DOHH2 (cell line): ENCODE results near the gene EDEM1.

Source experiments
- H3F3A ChIP-seq: fragments of 200-600 bp; sonication (generic), shearing (Covaris generic); 2 replicates; pipeline ENCODE4 v1.6.0; 2016; ENCODE audit warnings: antibody characterized with exemption, mild to moderate bottlenecking; ENCODE audit not compliant: control insufficient read depth, insufficient read depth
- H3K27ac ChIP-seq: fragments of 200-600 bp; sonication (generic); 2 replicates; pipeline ENCODE4 v1.5.1; 2014; ENCODE audit warnings: low read depth, mild to moderate bottlenecking, low read length, moderate library complexity
- H3K27me3 ChIP-seq: fragments of 200-600 bp; sonication (generic); 2 replicates; pipeline ENCODE4 v1.6.1; 2014; ENCODE audit warnings: mild to moderate bottlenecking, low read length, mixed read lengths; ENCODE audit not compliant: control insufficient read depth
- H3K36me3 ChIP-seq: fragments of 200-600 bp; sonication (generic); 2 replicates; pipeline ENCODE4 v1.6.1; 2014; ENCODE audit warnings: mild to moderate bottlenecking, low read length, moderate library complexity, mixed read lengths; ENCODE audit not compliant: control insufficient read depth
- H3K4me1 ChIP-seq: fragments of 200-600 bp; sonication (generic); 2 replicates; pipeline ENCODE4 v1.6.1; 2014; ENCODE audit warnings: mild to moderate bottlenecking, low read length, mixed read lengths; ENCODE audit not compliant: control insufficient read depth
- H3K4me2 ChIP-seq: fragments of 200-600 bp; sonication (generic); 2 replicates; pipeline ENCODE4 v1.6.0; 2014; ENCODE audit warnings: mild to moderate bottlenecking, low read length, moderate library complexity
- H3K4me3 ChIP-seq: fragments of 200-600 bp; sonication (generic); 2 replicates; pipeline ENCODE4 v1.5.1; 2014; ENCODE audit warnings: mild to moderate bottlenecking, low read length, mixed read lengths
- H3K79me2 ChIP-seq: fragments of 200-600 bp; sonication (generic); 2 replicates; pipeline ENCODE4 v1.6.1; 2014; ENCODE audit warnings: mild to moderate bottlenecking, low read length, mixed read lengths; ENCODE audit not compliant: control insufficient read depth
- H3K9me2 ChIP-seq: fragments of 200-600 bp; sonication (generic); replicated peaks from 2 replicates; pipeline ENCODE4 v1.6.1; 2014; ENCODE audit warnings: mild to moderate bottlenecking, low read length, mixed read lengths; ENCODE audit not compliant: control insufficient read depth
- H3K9me3 ChIP-seq: fragments of 200-600 bp; sonication (generic); 2 replicates; pipeline ENCODE4 v1.6.1; 2014; ENCODE audit warnings: antibody characterized with exemption, low read length, mixed read lengths; ENCODE audit not compliant: control insufficient read depth, insufficient read depth
- H4K20me1 ChIP-seq: fragments of 200-600 bp; sonication (generic); 2 replicates; pipeline ENCODE4 v1.6.0; 2014; ENCODE audit warnings: low read depth, mild to moderate bottlenecking, antibody characterized with exemption, low read length, moderate library complexity; ENCODE audit not compliant: control insufficient read depth, insufficient read depth
- CTCF ChIP-seq: fragments of 200-600 bp; sonication (generic); IDR thresholded peaks from one replicate; pipeline ENCODE4 v1.5.1; 2014; ENCODE audit warnings: antibody characterized with exemption, mild to moderate bottlenecking, low read depth, low read length; ENCODE audit not compliant: poor library complexity, severe bottlenecking
- EZH2phosphoT487 ChIP-seq: fragments of 200-600 bp; sonication (generic); IDR thresholded peaks from 2 replicates; pipeline ENCODE4 v1.6.1; 2017; ENCODE audit warnings: borderline replicate concordance, mild to moderate bottlenecking, antibody characterized with exemption, low read length, moderate library complexity, mixed read lengths

EDEM1 gene

GRCh38 chr3:5192571-5193365 is 5.3 kb downstream of the EDEM1 start:
- Histone ChIP-seq H3K27me3 (no peaks in the 10 kb centered on the region), H3K4me1 (peaks cover 67% of the 10 kb centered on the region), H4K20me1 (peaks cover 20% of the 10 kb centered on the region), H3K36me3 (peaks cover 92% of the 10 kb centered on the region), H3K79me2 (peaks cover 100% of the 10 kb centered on the region), H3K9me3 (no peaks in the 10 kb centered on the region), H3K4me3 (peak overlapping the region; percentile 99), H3F3A (peaks cover 46% of the 10 kb centered on the region), H3K9me2 (no peaks in the 10 kb centered on the region), H3K4me2 (peak overlapping the region; percentile 96), H3K27ac (peak overlapping the region; percentile 81)
- TF ChIP-seq CTCF, result no peak
- TF ChIP-seq EZH2phosphoT487, result no peak

GRCh38 chr3:5194341-5194740 is 6.8 kb downstream of the EDEM1 start:
- H3K4me3 ChIP-seq, result peak overlapping the region; percentile 46
- TF ChIP-seq EZH2phosphoT487 (no peak), CTCF (no peak)
- H3K9me3 ChIP-seq, result no peaks in the 10 kb centered on the region
- peaks cover 100% of the 10 kb centered on the region for H3K79me2 ChIP-seq
- peaks cover 50% of the 10 kb centered on the region for H3F3A ChIP-seq
- peaks cover 20% of the 10 kb centered on the region for H4K20me1 ChIP-seq
- peaks cover 92% of the 10 kb centered on the region for H3K36me3 ChIP-seq
- peak overlapping the region; percentile 95 for H3K27ac ChIP-seq
- H3K9me2 ChIP-seq, result no peaks in the 10 kb centered on the region
- no peaks in the 10 kb centered on the region for H3K27me3 ChIP-seq
- H3K4me1 ChIP-seq, result peaks cover 83% of the 10 kb centered on the region
- H3K4me2 ChIP-seq, result peak overlapping the region; percentile 96

- H3K36me3 ChIP-seq, result peaks cover 94% of the 10 kb centered on the region
Observed at GRCh38 chr3:5194801-5195509, 7.4 kb downstream of the EDEM1 start.

More at GRCh38 chr3:5194801-5195509, 7.4 kb downstream of the EDEM1 start:
- Histone ChIP-seq H3K9me3 (no peaks in the 10 kb centered on the region), H3K9me2 (no peaks in the 10 kb centered on the region), H3K27ac (peak overlapping the region; percentile 95), H4K20me1 (peaks cover 18% of the 10 kb centered on the region), H3K4me2 (peak overlapping the region; percentile 96), H3K4me3 (peak overlapping the region; percentile 46), H3F3A (peaks cover 50% of the 10 kb centered on the region), H3K79me2 (peaks cover 100% of the 10 kb centered on the region), H3K4me1 (peaks cover 86% of the 10 kb centered on the region), H3K27me3 (no peaks in the 10 kb centered on the region)
- no peak for TF ChIP-seq EZH2phosphoT487
- TF ChIP-seq CTCF, result no peak
